GM20000 (cell line): ENCODE measurements around the gene ABLIM2.

ENCODE experiments used
- DNase-seq: peaks from one replicate; pipeline ENCODE4 v3.0.0; 2012; ENCODE audit warnings: low spot score
- CTCF ChIP-seq: IDR thresholded peaks from 2 replicates; pipeline ENCODE4 v1.5.1; 2012; ENCODE audit warnings: mild to moderate bottlenecking, control low read depth; ENCODE audit errors: extremely low read depth, missing control alignments

The ABLIM2 gene

GRCh38 chr4:8052160-8052691, 106.4 kb downstream of the ABLIM2 start:
- TF ChIP-seq CTCF = no peak
- DNase-seq = no peak

DNA sequence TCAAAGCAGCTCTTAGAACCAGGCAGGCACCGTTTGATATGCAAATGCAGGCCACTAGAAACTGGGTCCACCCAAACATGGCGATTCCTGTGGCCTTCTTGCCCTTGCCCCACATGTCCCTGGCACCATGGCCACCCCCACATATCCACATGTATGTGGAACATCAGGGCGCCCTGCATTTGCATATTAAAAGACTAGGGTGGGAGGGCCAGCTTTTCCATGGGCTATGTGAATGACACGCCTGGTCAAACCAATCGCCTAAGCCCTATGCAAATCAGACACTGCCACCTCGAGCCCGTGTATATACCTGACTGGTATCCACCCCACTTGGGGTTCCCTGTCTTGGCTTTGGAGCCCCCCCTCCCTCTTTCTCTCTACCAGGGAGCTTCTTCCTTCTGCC, 107.0 kb downstream of the ABLIM2 start:
- no peak for DNase-seq

GRCh38 chr4:8050555-8051206, 107.9 kb downstream of the ABLIM2 start:
- no peak for DNase-seq
- no peak for TF ChIP-seq CTCF

More for the DNA sequence above, 107.0 kb downstream of the ABLIM2 start:
- no peak for TF ChIP-seq CTCF

GRCh38 chr4:8050180-8050554, 108.4 kb downstream of the ABLIM2 start:
- no peak for DNase-seq
- TF ChIP-seq CTCF = no peak

DNA sequence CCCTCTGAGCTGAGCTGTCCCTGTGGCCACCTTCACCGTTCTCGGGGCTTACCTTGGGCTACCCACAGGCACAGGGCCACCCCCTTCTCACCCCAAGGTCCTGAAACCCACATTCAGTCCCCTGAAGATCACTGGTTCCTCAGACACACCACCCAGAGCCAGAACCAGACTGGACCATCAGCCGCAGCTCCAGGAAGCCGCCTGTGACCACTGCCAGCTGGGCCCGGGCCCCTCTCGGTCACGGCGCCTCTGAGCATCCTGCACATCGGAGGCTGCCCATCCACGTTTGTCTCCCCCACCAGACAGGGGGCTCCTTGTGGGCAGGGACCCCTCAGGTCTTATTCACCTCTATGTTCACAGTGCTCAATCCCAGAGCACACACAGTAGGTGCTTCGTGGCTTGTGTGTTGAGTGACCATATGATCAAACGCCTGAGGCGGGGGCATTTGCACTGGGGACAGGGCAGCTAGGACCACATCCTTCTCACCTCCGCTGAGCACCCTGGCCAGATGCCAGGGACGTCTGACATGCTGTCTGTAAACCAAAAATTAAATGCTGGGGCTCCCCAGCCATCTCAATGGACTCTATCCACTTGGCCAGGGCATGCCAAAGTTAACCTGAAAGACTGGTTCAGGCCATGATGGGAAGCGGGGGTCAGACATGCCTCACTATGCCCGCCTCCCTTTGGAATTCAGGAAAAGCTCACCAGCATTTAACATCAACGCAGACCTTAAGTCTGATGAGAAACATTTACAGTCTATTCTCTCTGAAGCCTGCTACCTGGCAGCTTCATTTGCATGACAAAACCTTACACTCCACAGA, 109.5 kb downstream of the ABLIM2 start:
- no peak for DNase-seq
- TF ChIP-seq CTCF = no peak

- TF ChIP-seq CTCF = no peak
- DNase-seq = no peak
Observed at GRCh38 chr4:8047837-8048678, 110.6 kb downstream of the ABLIM2 start.
